Lower leg skin (tissue), 4 donors: ENCODE results near the gene PSENEN. TPM values are rescaled to one million over a fixed set of nuclear protein-coding genes. Genes with fewer than 3 reads are reported as not detected.

Experiments used
- DNase-seq, 2 donors: peaks; one replicate each; pipeline ENCODE4 v3.0.0-alpha.2; 2019; ENCODE audit warnings: low spot score in 2 of 2
- H3K4me3 ChIP-seq: fragments of 200-600 bp; sonication (generic); 2 replicates; pipeline ENCODE4 v1.5.1; 2017; ENCODE audit warnings: mild to moderate bottlenecking, low read depth; ENCODE audit not compliant: poor library complexity, severe bottlenecking
- CTCF ChIP-seq, 3 donors: fragments of 450-650 bp; IDR thresholded peaks; one replicate each; pipeline ENCODE4 v1.5.1; 2016; ENCODE audit warnings: antibody characterized with exemption in 3 of 3, mild to moderate bottlenecking in 3 of 3, moderate library complexity in 2 of 3
- POLR2A ChIP-seq, 2 donors: fragments of 450-650 bp; IDR thresholded peaks; one replicate each; pipeline ENCODE4 v1.6.1; 2016 to 2017; ENCODE audit warnings: antibody characterized with exemption in 2 of 2, mild to moderate bottlenecking in 1 of 2, moderate library complexity in 1 of 2
- WGBS, 2 donors: methylation state at CpG; one replicate each; pipeline ENCODE4 v1.1.5; 2018; 5-methylcytosine and 5-hydroxymethylcytosine counted together
- intact Hi-C: fragments of 100-400 bp; cut with DNase I; formaldehyde crosslinking; loops from one replicate; pipeline ENCODE4 v1.15.0; 2023; ENCODE audit warnings: low total_unique reads
- total RNA-seq, 4 donors: library from RNA; depleted of rRNA; stranded (reverse); fragments of >200 nt; gene quantifications; one replicate each; pipeline ENCODE4 v1.1.0, GENCODE V29; 2016

Gene PSENEN
- total RNA-seq, 4 donors from 2014 or later, result 13.7 to 47.4 (median 30.8) TPM

- H3K4me3 ChIP-seq, result no peak overlapping the region
- WGBS, 2 donors, result 86 to 91% methylated on average over 33 of the region's 35 CpGs
- intact Hi-C loops, result no loop called here
- TF ChIP-seq CTCF (IDR thresholded peaks at IDR 0.05), result no peak
- no peak for TF ChIP-seq POLR2A (IDR thresholded peaks at IDR 0.05)
- no peak for DNase-seq
Measured at GRCh38 chr19:35733180-35734125, 12.0 kb upstream of the PSENEN start.

DNA sequence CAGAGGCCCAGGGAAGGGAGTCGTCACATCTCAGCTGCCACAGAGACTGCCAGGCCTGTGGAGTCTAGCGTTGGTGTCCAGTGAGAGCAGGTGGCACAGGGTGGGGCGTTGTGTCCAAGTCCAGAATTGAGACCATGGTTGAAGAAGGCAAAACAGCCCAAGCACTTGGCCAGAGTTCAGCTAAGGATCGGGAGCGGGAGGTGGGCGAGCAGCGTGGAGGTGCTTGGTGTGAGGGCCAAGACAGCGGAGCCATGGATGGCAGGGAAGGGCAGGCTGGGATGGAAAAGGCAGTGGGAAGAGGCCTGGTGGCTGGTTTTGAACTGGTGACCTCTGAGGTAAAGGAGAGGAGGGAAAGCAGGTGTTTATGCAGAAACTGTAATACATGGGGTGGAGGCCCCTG lies 11.2 kb upstream of the PSENEN start:
- no peak for DNase-seq
- TF ChIP-seq POLR2A (IDR thresholded peaks at IDR 0.05), result no peak
- TF ChIP-seq CTCF (IDR thresholded peaks at IDR 0.05), result no peak
- intact Hi-C loops, result no loop called here
- 93% methylated on average over 8 of the region's 8 CpGs for WGBS, 2 donors
- no peak overlapping the region for H3K4me3 ChIP-seq

GRCh38 chr19:35734889-35735288 lies 10.6 kb upstream of the PSENEN start:
- TF ChIP-seq CTCF (IDR thresholded peaks at IDR 0.05) (no peak), POLR2A (IDR thresholded peaks at IDR 0.05) (no peak)
- 83 to 84% methylated on average over 5 of the region's 5 CpGs for WGBS, 2 donors
- intact Hi-C loops, result no loop called here
- no peak for DNase-seq
- H3K4me3 ChIP-seq, result no peak overlapping the region

DNA sequence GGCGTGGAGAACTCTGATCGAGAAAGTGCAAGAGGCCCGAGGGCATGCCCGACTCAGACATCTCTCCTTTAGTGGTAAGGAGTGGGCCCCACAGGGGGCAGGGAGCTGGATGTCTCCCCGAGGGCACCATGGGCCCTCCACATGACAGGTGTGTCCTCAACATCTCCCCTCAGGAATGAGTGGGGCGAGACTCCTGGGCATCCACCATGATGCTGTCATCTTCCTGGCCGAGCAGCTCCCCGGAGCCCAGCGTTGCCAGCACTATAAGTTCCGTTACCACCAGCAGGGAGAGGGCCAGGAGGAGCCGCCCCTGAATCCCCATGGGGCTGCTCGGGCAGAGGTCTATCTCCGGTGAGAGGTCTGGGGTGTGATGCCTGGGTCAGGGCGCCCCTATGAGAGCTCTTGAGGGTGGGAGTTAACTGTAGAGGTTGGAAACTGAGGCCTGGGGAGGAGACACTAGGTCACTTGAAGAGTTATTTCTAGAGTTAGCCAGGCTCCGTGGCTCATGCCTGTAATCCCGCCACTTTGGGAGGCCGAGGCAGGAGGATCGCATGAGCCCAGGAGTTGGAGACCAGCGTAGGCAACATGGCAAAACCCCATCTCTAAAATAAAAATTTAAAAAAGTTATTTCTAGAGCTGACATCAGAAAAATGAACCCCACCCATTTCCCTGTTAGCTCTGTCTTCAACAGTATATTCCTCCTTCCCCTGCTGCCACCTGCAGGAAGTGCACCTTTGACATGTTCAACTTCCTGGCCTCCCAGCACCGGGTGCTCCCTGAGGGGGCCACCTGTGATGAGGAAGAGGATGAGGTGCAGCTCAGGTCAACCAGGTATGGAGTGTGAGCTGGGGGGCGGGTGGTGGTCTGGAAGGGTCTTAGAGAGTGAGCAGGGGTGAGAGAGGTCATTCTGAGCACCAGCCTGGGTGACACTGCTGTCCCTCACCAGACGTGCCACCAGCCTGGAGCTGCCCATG lies 8.3 kb upstream of the PSENEN start:
- no peak overlapping the region for H3K4me3 ChIP-seq
- 84 to 85% methylated on average over 22 of the region's 22 CpGs for WGBS, 2 donors
- intact Hi-C loops, result no loop called here
- no peak for DNase-seq
- TF ChIP-seq POLR2A (IDR thresholded peaks at IDR 0.05) (no peak), CTCF (IDR thresholded peaks at IDR 0.05) (no peak)

DNA sequence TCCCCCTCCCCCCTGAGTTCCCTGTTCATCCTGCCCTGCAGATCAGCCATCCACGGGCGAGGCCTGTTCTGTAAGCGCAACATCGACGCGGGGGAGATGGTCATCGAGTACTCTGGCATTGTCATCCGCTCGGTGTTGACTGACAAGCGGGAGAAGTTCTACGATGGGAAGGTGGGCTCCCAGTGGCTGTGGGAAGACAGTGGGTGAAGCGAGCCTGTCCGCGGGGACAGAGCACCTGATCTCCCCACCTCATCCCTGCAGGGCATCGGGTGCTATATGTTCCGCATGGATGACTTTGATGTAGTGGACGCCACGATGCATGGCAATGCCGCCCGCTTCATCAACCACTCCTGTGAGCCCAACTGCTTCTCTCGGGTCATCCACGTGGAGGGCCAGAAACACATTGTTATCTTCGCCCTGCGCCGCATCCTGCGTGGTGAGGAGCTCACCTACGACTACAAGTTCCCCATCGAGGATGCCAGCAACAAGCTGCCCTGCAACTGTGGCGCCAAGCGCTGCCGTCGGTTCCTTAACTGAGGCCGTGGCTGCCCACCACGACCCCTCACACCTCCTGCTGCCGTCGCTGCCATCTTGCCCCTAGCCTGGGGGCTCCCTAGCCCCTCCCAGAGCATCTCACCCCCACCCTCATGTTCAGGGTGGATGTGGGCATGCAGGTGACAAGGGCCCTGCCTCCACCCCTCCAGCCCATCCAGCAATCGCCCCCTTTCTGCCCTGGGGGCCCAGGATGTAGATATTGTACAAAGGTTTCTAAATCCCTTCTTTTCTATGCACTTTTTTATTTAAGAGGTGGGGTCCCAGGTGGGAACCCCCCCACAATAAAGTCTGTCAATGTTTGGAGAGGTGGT lies 7.2 kb upstream of the PSENEN start:
- TF ChIP-seq CTCF (IDR thresholded peaks at IDR 0.05) (no peak), POLR2A (IDR thresholded peaks at IDR 0.05) (no peak)
- intact Hi-C loops, result no loop called here
- 89 to 90% methylated on average over 37 of the region's 37 CpGs for WGBS, 2 donors
- no peak overlapping the region for H3K4me3 ChIP-seq
- DNase-seq, result no peak
